Ovary (tissue), 3 donors: ENCODE results near the gene YAF2.

Experiments
- EP300 ChIP-seq: sonication (generic); formaldehyde crosslinking; IDR thresholded peaks from one replicate; pipeline ENCODE4 v1.6.1; 2017; ENCODE audit warnings: antibody characterized with exemption
- POLR2A ChIP-seq: fragments of 450-650 bp; IDR thresholded peaks from one replicate; pipeline ENCODE4 v1.6.1; 2017; ENCODE audit warnings: antibody characterized with exemption, mild to moderate bottlenecking, moderate library complexity
- TF ChIP-seq, protein P1 (sequence below), 3 donors: fragments of 450-650 bp in 2 of 3; fragments of 200-600 bp in 1 of 3; IDR thresholded peaks; one replicate each; pipeline versions ENCODE4 v1.5.1 to v1.8.0; 2016 to 2022; ENCODE audit warnings: antibody characterized with exemption in 3 of 3, mild to moderate bottlenecking in 1 of 3
- donor health status: DM: no; HTN: no; CAD: no.

DNA sequence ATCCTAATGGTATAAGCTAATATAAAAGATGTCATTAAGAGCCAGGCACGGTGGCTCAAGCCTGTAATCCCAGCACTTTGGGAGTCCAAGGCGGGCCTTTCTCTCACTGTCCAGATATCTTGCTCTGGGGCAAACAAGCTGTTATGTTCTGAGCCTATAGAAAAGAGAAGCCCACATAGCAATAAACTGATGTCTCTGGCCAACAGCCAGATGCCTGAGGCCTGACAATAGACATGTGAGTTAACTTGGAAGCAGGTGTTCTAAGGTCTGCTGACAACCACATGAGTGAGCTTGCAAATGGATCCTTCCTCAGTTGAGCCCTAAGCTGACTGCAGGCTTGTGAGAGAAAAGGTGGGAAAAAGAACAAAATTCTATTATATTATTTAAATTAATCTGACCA, 25.0 kb downstream of the YAF2 start:
- TF ChIP-seq, protein P1, sequence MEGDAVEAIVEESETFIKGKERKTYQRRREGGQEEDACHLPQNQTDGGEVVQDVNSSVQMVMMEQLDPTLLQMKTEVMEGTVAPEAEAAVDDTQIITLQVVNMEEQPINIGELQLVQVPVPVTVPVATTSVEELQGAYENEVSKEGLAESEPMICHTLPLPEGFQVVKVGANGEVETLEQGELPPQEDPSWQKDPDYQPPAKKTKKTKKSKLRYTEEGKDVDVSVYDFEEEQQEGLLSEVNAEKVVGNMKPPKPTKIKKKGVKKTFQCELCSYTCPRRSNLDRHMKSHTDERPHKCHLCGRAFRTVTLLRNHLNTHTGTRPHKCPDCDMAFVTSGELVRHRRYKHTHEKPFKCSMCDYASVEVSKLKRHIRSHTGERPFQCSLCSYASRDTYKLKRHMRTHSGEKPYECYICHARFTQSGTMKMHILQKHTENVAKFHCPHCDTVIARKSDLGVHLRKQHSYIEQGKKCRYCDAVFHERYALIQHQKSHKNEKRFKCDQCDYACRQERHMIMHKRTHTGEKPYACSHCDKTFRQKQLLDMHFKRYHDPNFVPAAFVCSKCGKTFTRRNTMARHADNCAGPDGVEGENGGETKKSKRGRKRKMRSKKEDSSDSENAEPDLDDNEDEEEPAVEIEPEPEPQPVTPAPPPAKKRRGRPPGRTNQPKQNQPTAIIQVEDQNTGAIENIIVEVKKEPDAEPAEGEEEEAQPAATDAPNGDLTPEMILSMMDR (IDR thresholded peaks at IDR 0.05): no peak
- TF ChIP-seq POLR2A: no peak
- TF ChIP-seq EP300: no peak
